Vagina (tissue), 2 donors: ENCODE results near the gene KRT23.

Experiments used
- POLR2A ChIP-seq, 2 donors: fragments of 450-650 bp; IDR thresholded peaks; one replicate each; pipeline ENCODE4 v1.6.1; 2017; ENCODE audit warnings: antibody characterized with exemption in 2 of 2, mild to moderate bottlenecking in 2 of 2, moderate library complexity in 2 of 2
- POLR2AphosphoS5 ChIP-seq, 2 donors: sonication (generic); formaldehyde crosslinking; IDR thresholded peaks; one replicate each; pipeline ENCODE4 v1.9.0; 2017; ENCODE audit warnings: antibody characterized with exemption in 2 of 2, mild to moderate bottlenecking in 2 of 2, low read depth in 1 of 2; ENCODE audit not compliant: insufficient read depth in 1 of 2
- TF ChIP-seq, protein P1 (sequence below), 3 experiments: fragments of 450-650 bp in 2 of 3; fragments of 200-600 bp in 1 of 3; sonication (generic) in 1 of 3; IDR thresholded peaks; one replicate each; pipeline ENCODE4 v1.5.1; 2017 to 2019; ENCODE audit warnings: antibody characterized with exemption in 3 of 3, mild to moderate bottlenecking in 2 of 3, moderate library complexity in 2 of 3

DNA sequence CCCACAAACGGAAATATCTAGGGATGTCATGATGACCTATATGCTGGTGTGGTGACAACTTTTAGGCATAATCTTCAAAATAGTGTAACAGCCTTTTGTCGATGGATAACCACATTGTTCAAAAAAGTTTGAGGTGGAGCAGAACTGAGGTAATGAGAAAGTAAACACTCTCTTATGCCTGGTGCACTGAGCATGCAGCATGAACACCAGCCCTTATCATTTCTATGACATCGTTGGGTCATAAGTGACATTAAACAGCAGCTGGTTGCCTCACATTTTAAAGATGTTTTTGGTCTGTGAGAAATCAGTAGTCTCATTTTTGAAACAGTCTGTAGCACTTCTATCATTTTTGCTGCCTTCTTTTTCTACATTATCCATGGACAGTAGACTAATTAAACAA is 1.8 kb downstream of the KRT23 start:
- TF ChIP-seq, protein P1, sequence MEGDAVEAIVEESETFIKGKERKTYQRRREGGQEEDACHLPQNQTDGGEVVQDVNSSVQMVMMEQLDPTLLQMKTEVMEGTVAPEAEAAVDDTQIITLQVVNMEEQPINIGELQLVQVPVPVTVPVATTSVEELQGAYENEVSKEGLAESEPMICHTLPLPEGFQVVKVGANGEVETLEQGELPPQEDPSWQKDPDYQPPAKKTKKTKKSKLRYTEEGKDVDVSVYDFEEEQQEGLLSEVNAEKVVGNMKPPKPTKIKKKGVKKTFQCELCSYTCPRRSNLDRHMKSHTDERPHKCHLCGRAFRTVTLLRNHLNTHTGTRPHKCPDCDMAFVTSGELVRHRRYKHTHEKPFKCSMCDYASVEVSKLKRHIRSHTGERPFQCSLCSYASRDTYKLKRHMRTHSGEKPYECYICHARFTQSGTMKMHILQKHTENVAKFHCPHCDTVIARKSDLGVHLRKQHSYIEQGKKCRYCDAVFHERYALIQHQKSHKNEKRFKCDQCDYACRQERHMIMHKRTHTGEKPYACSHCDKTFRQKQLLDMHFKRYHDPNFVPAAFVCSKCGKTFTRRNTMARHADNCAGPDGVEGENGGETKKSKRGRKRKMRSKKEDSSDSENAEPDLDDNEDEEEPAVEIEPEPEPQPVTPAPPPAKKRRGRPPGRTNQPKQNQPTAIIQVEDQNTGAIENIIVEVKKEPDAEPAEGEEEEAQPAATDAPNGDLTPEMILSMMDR (IDR thresholded peaks at IDR 0.05), result no peak
- TF ChIP-seq POLR2AphosphoS5 (IDR thresholded peaks at IDR 0.05; ENCODE audit: insufficient read depth in 1 of 2, low read depth in 1 of 2) (no peak), POLR2A (IDR thresholded peaks at IDR 0.05) (no peak)
